ENCODE results near the gene SEC22A.

DNA sequence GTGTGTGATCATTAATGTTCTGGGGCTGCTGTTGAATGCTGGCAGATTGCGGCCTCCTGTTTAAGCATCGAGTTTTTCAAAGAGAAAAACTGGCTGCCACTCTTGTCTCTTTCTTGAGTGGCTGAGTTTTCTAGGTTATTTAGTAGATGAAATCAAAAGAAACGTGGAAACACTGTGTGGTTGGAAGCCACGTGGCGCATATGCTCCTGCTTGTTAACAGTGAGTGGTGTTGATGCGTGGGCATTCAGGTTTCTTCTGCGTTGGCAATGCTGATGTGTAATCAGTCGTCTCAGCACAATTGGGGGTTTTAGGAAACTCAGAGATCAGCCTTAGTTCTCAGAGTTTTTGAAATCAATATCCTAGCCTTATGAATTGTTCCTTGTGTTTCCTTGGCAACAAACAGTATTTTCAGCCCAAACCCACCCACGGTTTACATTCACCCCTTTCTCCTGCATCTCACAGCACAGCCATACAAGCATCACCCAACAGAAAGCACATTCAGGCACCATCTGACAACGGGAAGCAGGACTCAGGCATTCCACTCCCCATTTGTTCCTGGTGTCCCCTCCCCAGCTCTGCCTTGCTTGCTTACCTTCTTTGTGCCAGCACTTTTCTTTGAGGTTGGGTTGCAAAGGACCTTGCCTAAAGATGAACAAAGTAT lies 74.7 kb downstream of the SEC22A start:
- no peak for TF ChIP-seq EZH2 (IDR thresholded peaks at IDR 0.05; ENCODE audit: borderline replicate concordance, low read length)
- TF ChIP-seq, protein P1, sequence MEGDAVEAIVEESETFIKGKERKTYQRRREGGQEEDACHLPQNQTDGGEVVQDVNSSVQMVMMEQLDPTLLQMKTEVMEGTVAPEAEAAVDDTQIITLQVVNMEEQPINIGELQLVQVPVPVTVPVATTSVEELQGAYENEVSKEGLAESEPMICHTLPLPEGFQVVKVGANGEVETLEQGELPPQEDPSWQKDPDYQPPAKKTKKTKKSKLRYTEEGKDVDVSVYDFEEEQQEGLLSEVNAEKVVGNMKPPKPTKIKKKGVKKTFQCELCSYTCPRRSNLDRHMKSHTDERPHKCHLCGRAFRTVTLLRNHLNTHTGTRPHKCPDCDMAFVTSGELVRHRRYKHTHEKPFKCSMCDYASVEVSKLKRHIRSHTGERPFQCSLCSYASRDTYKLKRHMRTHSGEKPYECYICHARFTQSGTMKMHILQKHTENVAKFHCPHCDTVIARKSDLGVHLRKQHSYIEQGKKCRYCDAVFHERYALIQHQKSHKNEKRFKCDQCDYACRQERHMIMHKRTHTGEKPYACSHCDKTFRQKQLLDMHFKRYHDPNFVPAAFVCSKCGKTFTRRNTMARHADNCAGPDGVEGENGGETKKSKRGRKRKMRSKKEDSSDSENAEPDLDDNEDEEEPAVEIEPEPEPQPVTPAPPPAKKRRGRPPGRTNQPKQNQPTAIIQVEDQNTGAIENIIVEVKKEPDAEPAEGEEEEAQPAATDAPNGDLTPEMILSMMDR (IDR thresholded peaks at IDR 0.05; ENCODE audit: low read length) = no peak
